DND-41 (cell line): ENCODE data around the gene SIDT1.

ENCODE experiments used
- CTCF ChIP-seq: IDR thresholded peaks from 2 replicates; pipeline ENCODE4 v1.5.1; 2012; ENCODE audit warnings: borderline replicate concordance, low read length, moderate library complexity, mild to moderate bottlenecking; ENCODE audit not compliant: poor library complexity, severe bottlenecking; ENCODE audit errors: extremely low read depth
- EZH2 ChIP-seq: IDR thresholded peaks from 3 replicates; pipeline ENCODE4 v1.6.1; 2012; ENCODE audit warnings: borderline replicate concordance, low read depth, mild to moderate bottlenecking, moderate library complexity, low read length, inconsistent platforms; ENCODE audit not compliant: severe bottlenecking

- TF ChIP-seq EZH2 = no peak
- no peak for TF ChIP-seq CTCF
Measured at GRCh38 chr3:113659101-113659541, 126.8 kb downstream of the SIDT1 start.
